Kidney tubule cell (primary cell): ENCODE results near the gene NAALADL2.

ENCODE experiments used
- DNase-seq: peaks from one replicate; pipeline ENCODE4 v3.0.0-alpha.2; 2018; ENCODE audit warnings: low spot score

The NAALADL2 gene

GRCh38 chr3:174884776-174885568 lies 25.8 kb downstream of the NAALADL2 start:
- no peak for DNase-seq

- peak; percentile 9 for DNase-seq
Observed at GRCh38 chr3:174891524-174892203, 32.5 kb downstream of the NAALADL2 start.

- no peak for DNase-seq
Observed at GRCh38 chr3:174907027-174907426, 47.9 kb downstream of the NAALADL2 start.

GRCh38 chr3:174907628-174908407 lies 48.7 kb downstream of the NAALADL2 start:
- DNase-seq: no peak

GRCh38 chr3:174931473-174932353 lies 72.6 kb downstream of the NAALADL2 start:
- no peak for DNase-seq

- no peak for DNase-seq
Observed at GRCh38 chr3:174936590-174936989, 77.5 kb downstream of the NAALADL2 start.

GRCh38 chr3:174937478-174937877 lies 78.3 kb downstream of the NAALADL2 start:
- peak; percentile 45 for DNase-seq

GRCh38 chr3:174938102-174938501 lies 79.0 kb downstream of the NAALADL2 start:
- no peak for DNase-seq

GRCh38 chr3:174940151-174940550 lies 81.0 kb downstream of the NAALADL2 start:
- no peak for DNase-seq

- no peak for DNase-seq
Observed at GRCh38 chr3:174945276-174945675, 86.1 kb downstream of the NAALADL2 start.

GRCh38 chr3:174945951-174946350 lies 86.8 kb downstream of the NAALADL2 start:
- no peak for DNase-seq

- peak; percentile 54 for DNase-seq
Observed at GRCh38 chr3:174949523-174949922, 90.4 kb downstream of the NAALADL2 start.

GRCh38 chr3:174951034-174951433 lies 91.9 kb downstream of the NAALADL2 start:
- DNase-seq: peak; percentile 71

GRCh38 chr3:174951498-174952005 lies 92.4 kb downstream of the NAALADL2 start:
- DNase-seq: no peak

- DNase-seq: no peak
Observed at GRCh38 chr3:174953068-174953467, 93.9 kb downstream of the NAALADL2 start.

GRCh38 chr3:174955513-174956016 lies 96.4 kb downstream of the NAALADL2 start:
- DNase-seq: peak; percentile 66

GRCh38 chr3:174957081-174957480 lies 97.9 kb downstream of the NAALADL2 start:
- peak; percentile 47 for DNase-seq

- no peak for DNase-seq
Observed at GRCh38 chr3:174957551-174958001, 98.4 kb downstream of the NAALADL2 start.

- DNase-seq: no peak
Observed at GRCh38 chr3:174958671-174959328, 99.7 kb downstream of the NAALADL2 start.

- no peak for DNase-seq
Observed at GRCh38 chr3:174959556-174960065, 100.5 kb downstream of the NAALADL2 start.
